GM21529 (cell line): ENCODE measurements around the gene BAHCC1.

ENCODE experiments used
- ATAC-seq: cut with Tn5 transposase; IDR thresholded peaks from one replicate; pipeline ENCODE4 v1.9.1; 2021; ENCODE audit not compliant: unreplicated experiment

The BAHCC1 gene

GRCh38 chr17:81458628-81459027 lies 63.4 kb downstream of the BAHCC1 start:
- ATAC-seq, result no peak

GRCh38 chr17:81459224-81459623 lies 64.0 kb downstream of the BAHCC1 start:
- ATAC-seq, result no peak

- no peak for ATAC-seq
Observed at GRCh38 chr17:81459864-81460263, 64.6 kb downstream of the BAHCC1 start.

- ATAC-seq, result no peak
Observed at GRCh38 chr17:81460856-81461460, 65.7 kb downstream of the BAHCC1 start.

- no peak for ATAC-seq
Observed at GRCh38 chr17:81461607-81462500, 66.6 kb downstream of the BAHCC1 start.

- no peak for ATAC-seq
Observed at GRCh38 chr17:81462506-81463125, 67.4 kb downstream of the BAHCC1 start.

- no peak for ATAC-seq
Observed at GRCh38 chr17:81463506-81463905, 68.2 kb downstream of the BAHCC1 start.

GRCh38 chr17:81464586-81464985 lies 69.3 kb downstream of the BAHCC1 start:
- ATAC-seq, result no peak

GRCh38 chr17:81465910-81466309 lies 70.7 kb downstream of the BAHCC1 start:
- no peak for ATAC-seq

- ATAC-seq, result no peak
Observed at GRCh38 chr17:81466564-81467472, 71.6 kb downstream of the BAHCC1 start.

- ATAC-seq, result no peak
Observed at GRCh38 chr17:81468111-81468769, 73.0 kb downstream of the BAHCC1 start.

GRCh38 chr17:81468770-81469121 lies 73.5 kb downstream of the BAHCC1 start:
- no peak for ATAC-seq

GRCh38 chr17:81469266-81469665 lies 74.0 kb downstream of the BAHCC1 start:
- no peak for ATAC-seq

- ATAC-seq, result no peak
Observed at GRCh38 chr17:81470270-81470943, 75.2 kb downstream of the BAHCC1 start.

GRCh38 chr17:81470944-81471817 lies 75.9 kb downstream of the BAHCC1 start:
- no peak for ATAC-seq

- no peak for ATAC-seq
Observed at GRCh38 chr17:81471818-81472456, 76.7 kb downstream of the BAHCC1 start.

GRCh38 chr17:81473019-81473418 lies 77.8 kb downstream of the BAHCC1 start:
- no peak for ATAC-seq

- ATAC-seq, result no peak
Observed at GRCh38 chr17:81474958-81475357, 79.7 kb downstream of the BAHCC1 start.

GRCh38 chr17:81476097-81476496 lies 80.8 kb downstream of the BAHCC1 start:
- ATAC-seq, result no peak
